WTC11 (cell line): ENCODE measurements around the gene GGN.

ENCODE experiments used
- ATF1 ChIP-seq: sonication (generic); formaldehyde crosslinking; IDR thresholded peaks from 2 replicates; pipeline ENCODE4 v1.8.1; 2023; ENCODE audit warnings: mild to moderate bottlenecking, moderate library complexity, missing genetic modification reagents
- CREB1 ChIP-seq: sonication (generic); formaldehyde crosslinking; IDR thresholded peaks from 2 replicates; pipeline ENCODE4 v1.8.0; 2023; ENCODE audit warnings: mild to moderate bottlenecking, missing genetic modification reagents
- ESRRA ChIP-seq: sonication (generic); formaldehyde crosslinking; IDR thresholded peaks from 2 replicates; pipeline ENCODE4 v1.8.1; 2022; ENCODE audit warnings: mild to moderate bottlenecking, missing genetic modification reagents, borderline replicate concordance
- FOXK1 ChIP-seq: sonication (generic); formaldehyde crosslinking; IDR thresholded peaks from 2 replicates; pipeline ENCODE4 v1.8.0; 2022; ENCODE audit warnings: mild to moderate bottlenecking, moderate library complexity, missing genetic modification reagents
- NR2C2 ChIP-seq: sonication (generic); formaldehyde crosslinking; IDR thresholded peaks from 2 replicates; pipeline ENCODE4 v1.8.0; 2022; ENCODE audit warnings: mild to moderate bottlenecking, missing genetic modification reagents
- TEAD1 ChIP-seq: sonication (generic); formaldehyde crosslinking; IDR thresholded peaks from 2 replicates; pipeline ENCODE4 v1.8.0; 2022; ENCODE audit warnings: mild to moderate bottlenecking, missing genetic modification reagents
- ZBTB21 ChIP-seq: sonication (generic); formaldehyde crosslinking; IDR thresholded peaks from 2 replicates; pipeline ENCODE4 v1.8.1; 2023; ENCODE audit warnings: mild to moderate bottlenecking, missing genetic modification reagents, borderline replicate concordance
- ZNF121 ChIP-seq: sonication (generic); formaldehyde crosslinking; IDR thresholded peaks from 2 replicates; pipeline ENCODE4 v1.8.0; 2023; ENCODE audit warnings: missing genetic modification reagents
- ZNF317 ChIP-seq: sonication (generic); formaldehyde crosslinking; IDR thresholded peaks from 2 replicates; pipeline ENCODE4 v1.8.1; 2023; ENCODE audit warnings: low read depth, mild to moderate bottlenecking, moderate library complexity, missing genetic modification reagents, borderline replicate concordance
- TF ChIP-seq, protein P1 (sequence below): fragments of 200-600 bp; IDR thresholded peaks from 2 replicates; pipeline ENCODE4 v1.8.0; 2022; ENCODE audit warnings: antibody characterized with exemption
- TF ChIP-seq, protein P2 (sequence below): sonication (generic); formaldehyde crosslinking; IDR thresholded peaks from 2 replicates; pipeline ENCODE4 v1.8.1; 2023; ENCODE audit warnings: mild to moderate bottlenecking, missing genetic modification reagents, moderate library complexity
- TF ChIP-seq, protein P3 (sequence below): sonication (generic); formaldehyde crosslinking; IDR thresholded peaks from 2 replicates; pipeline ENCODE4 v1.8.0; 2022; ENCODE audit warnings: mild to moderate bottlenecking, missing genetic modification reagents
- TF ChIP-seq, protein P4 (sequence below): fragments of 250-450 bp; sonication (Bioruptor Pico); IDR thresholded peaks from 2 replicates; pipeline ENCODE4 v2.1.2; 2022; ENCODE audit warnings: mild to moderate bottlenecking, moderate library complexity

DNA sequence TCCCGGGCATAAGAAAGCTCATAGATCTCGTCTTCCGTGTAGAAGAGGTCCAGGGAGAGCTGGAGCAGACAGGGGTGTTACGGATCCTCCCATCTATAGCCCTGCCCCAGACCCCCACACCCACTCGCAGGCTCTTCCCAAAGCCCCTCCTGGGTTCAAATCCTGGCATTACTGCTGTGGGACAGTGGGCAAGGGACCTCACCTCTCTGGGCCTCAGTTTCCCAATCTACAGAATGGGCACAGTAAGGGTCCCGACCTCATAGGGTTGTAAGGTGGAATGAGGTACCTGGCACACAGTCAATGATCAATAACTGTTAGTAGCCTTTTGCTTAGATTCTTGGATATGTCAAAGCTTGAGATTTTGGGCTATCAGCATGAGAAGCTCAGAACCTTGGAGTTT, 25.6 kb upstream of the GGN start:
- TF ChIP-seq ATF1 (CRISPR knock-in tag) (no peak), ZNF317 (CRISPR knock-in tag) (no peak), NR2C2 (CRISPR knock-in tag) (no peak), ZNF121 (CRISPR knock-in tag) (no peak), TEAD1 (CRISPR knock-in tag) (no peak), ZBTB21 (CRISPR knock-in tag) (no peak), FOXK1 (CRISPR knock-in tag) (no peak), CREB1 (CRISPR knock-in tag) (no peak), ESRRA (CRISPR knock-in tag) (no peak)
- TF ChIP-seq, protein P1, sequence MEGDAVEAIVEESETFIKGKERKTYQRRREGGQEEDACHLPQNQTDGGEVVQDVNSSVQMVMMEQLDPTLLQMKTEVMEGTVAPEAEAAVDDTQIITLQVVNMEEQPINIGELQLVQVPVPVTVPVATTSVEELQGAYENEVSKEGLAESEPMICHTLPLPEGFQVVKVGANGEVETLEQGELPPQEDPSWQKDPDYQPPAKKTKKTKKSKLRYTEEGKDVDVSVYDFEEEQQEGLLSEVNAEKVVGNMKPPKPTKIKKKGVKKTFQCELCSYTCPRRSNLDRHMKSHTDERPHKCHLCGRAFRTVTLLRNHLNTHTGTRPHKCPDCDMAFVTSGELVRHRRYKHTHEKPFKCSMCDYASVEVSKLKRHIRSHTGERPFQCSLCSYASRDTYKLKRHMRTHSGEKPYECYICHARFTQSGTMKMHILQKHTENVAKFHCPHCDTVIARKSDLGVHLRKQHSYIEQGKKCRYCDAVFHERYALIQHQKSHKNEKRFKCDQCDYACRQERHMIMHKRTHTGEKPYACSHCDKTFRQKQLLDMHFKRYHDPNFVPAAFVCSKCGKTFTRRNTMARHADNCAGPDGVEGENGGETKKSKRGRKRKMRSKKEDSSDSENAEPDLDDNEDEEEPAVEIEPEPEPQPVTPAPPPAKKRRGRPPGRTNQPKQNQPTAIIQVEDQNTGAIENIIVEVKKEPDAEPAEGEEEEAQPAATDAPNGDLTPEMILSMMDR: no peak
- TF ChIP-seq, protein P2, sequence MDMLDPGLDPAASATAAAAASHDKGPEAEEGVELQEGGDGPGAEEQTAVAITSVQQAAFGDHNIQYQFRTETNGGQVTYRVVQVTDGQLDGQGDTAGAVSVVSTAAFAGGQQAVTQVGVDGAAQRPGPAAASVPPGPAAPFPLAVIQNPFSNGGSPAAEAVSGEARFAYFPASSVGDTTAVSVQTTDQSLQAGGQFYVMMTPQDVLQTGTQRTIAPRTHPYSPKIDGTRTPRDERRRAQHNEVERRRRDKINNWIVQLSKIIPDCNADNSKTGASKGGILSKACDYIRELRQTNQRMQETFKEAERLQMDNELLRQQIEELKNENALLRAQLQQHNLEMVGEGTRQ: no peak
- TF ChIP-seq, protein P3, sequence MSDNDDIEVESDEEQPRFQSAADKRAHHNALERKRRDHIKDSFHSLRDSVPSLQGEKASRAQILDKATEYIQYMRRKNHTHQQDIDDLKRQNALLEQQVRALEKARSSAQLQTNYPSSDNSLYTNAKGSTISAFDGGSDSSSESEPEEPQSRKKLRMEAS: no peak
- TF ChIP-seq, protein P4, sequence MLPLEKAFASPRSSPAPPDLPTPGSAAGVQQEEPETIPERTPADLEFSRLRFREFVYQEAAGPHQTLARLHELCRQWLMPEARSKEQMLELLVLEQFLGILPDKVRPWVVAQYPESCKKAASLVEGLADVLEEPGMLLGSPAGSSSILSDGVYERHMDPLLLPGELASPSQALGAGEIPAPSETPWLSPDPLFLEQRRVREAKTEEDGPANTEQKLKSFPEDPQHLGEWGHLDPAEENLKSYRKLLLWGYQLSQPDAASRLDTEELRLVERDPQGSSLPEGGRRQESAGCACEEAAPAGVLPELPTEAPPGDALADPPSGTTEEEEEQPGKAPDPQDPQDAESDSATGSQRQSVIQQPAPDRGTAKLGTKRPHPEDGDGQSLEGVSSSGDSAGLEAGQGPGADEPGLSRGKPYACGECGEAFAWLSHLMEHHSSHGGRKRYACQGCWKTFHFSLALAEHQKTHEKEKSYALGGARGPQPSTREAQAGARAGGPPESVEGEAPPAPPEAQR (CRISPR knock-in tag): no peak
